Measurements from ENCODE around the gene GPR75.

Gene GPR75
- 1.7 to 4.5 (median 2.5) reads per million in 3 donors for total RNA-seq

DNA sequence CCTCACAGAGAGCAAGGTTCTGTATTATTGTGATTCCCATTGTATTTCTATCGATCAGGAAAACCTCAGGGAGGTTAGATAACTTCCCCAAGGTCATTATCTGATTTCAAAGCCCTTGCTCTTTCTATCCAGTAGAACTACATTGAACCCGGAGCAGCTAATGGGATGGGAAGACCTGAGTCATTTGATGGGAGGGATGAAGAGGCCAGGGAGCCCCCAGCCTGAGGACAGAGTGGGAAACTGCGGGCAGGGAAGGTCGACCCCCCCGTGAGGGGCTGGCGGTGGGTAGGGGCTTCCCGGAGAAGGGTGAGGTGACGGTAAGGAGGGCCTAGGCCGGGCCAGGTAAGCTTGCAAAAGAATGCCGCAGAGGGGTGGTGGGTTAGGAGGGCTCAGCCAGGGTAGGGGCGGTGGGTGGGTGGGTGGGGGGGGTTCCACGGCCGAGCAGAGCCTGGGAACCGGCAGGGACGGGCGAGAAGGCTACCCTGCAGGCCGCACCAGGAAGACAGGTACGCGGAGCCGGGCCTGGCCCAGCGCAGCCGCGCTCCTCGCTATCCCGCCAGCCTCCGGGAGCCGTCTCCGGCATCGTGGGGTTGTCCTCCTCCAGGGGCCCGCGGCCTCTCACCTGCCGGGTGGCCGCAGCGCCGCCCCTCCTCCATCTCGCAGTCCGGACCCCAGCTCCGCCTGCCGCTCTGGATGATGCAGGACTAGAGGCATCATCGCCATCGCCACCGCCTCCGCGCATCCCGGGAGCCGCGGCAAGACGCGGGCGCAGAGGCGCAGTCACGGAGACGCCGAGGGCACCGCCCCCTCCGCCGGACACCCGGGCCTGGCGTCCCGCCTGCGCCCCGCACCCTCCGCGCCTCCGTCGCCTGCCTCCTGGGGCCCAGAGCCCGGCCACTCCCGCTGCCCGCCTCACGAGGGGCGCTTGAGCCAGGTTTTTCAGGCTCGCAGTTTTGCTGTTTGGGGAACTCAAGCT, at the start of gene GPR75:
GPR75 (minus strand) TSS at position 762 of the 976 bp plus-strand sequence. CDS start 5,211 bp downstream, outside the sequence.
- Histone ChIP-seq H3K27ac (ENCODE audit: insufficient read depth, low read length, poor library complexity, severe bottlenecking) (no peak within 1 kb of the TSS), H3K4me3 (ENCODE audit: insufficient read depth, low read depth, low read length, poor library complexity, severe bottlenecking) (no peak within 1 kb of the TSS), H3K9me3 (ENCODE audit: control insufficient read depth, low read length) (no peaks in the 10 kb centered on the region), H3K27me3 (replicated peaks; ENCODE audit: control insufficient read depth, insufficient read depth, low read length, poor library complexity, severe bottlenecking) (no peaks in the 10 kb centered on the region), H3K4me1 (ENCODE audit: control insufficient read depth, insufficient read depth, low read length, poor library complexity, severe bottlenecking) (no peaks in the 10 kb centered on the region), H3K36me3 (ENCODE audit: control insufficient read depth, insufficient read depth, low read length) (peaks cover 5% of the 10 kb centered on the region)
- no peak for DNase-seq

- no peak for DNase-seq
- Histone ChIP-seq H3K9me3 (ENCODE audit: control insufficient read depth, low read length) (no peaks in the 10 kb centered on the region), H3K4me1 (ENCODE audit: control insufficient read depth, insufficient read depth, low read length, poor library complexity, severe bottlenecking) (no peaks in the 10 kb centered on the region), H3K27me3 (replicated peaks; ENCODE audit: control insufficient read depth, insufficient read depth, low read length, poor library complexity, severe bottlenecking) (no peaks in the 10 kb centered on the region), H3K27ac (ENCODE audit: insufficient read depth, low read length, poor library complexity, severe bottlenecking) (no peak overlapping the region), H3K36me3 (ENCODE audit: control insufficient read depth, insufficient read depth, low read length) (peaks cover 50% of the 10 kb centered on the region), H3K4me3 (ENCODE audit: insufficient read depth, low read depth, low read length, poor library complexity, severe bottlenecking) (no peak overlapping the region)
Observed at GRCh38 chr2:53907582-53907981, 47.8 kb upstream of the GPR75 start.

DNA sequence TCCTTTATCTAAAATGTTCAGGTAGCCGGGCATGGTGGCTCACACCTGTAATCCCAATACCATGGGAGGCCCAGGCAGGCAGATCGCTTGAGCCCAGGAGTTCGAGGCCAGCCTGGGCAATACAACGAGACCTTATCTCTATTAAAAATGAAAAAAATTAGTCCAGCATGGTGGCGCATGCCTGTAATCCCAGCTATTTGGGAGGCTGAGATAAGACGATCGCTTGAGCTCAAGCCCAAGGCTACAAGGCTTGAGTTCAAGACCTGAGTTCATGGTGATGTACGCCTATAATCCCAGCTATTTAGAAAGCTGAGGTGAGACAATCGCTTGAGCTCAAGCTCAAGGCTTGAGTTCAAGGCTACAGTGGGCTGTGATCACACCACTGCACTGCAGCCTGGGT, 45.6 kb upstream of the GPR75 start:
- H3K36me3 ChIP-seq (ENCODE audit: control insufficient read depth, insufficient read depth, low read length): peaks cover 65% of the 10 kb centered on the region
- DNase-seq: no peak
- H3K4me1 ChIP-seq (ENCODE audit: control insufficient read depth, insufficient read depth, low read length, poor library complexity, severe bottlenecking): no peaks in the 10 kb centered on the region
- H3K27me3 ChIP-seq (replicated peaks; ENCODE audit: control insufficient read depth, insufficient read depth, low read length, poor library complexity, severe bottlenecking): no peaks in the 10 kb centered on the region
- H3K27ac ChIP-seq (ENCODE audit: insufficient read depth, low read length, poor library complexity, severe bottlenecking): no peak overlapping the region
- H3K9me3 ChIP-seq (ENCODE audit: control insufficient read depth, low read length): no peaks in the 10 kb centered on the region
- H3K4me3 ChIP-seq (ENCODE audit: insufficient read depth, low read depth, low read length, poor library complexity, severe bottlenecking): no peak overlapping the region

- Histone ChIP-seq H3K9me3 (ENCODE audit: control insufficient read depth, low read length) (no peaks in the 10 kb centered on the region), H3K4me3 (ENCODE audit: insufficient read depth, low read depth, low read length, poor library complexity, severe bottlenecking) (no peak overlapping the region), H3K36me3 (ENCODE audit: control insufficient read depth, insufficient read depth, low read length) (peaks cover 62% of the 10 kb centered on the region), H3K27ac (ENCODE audit: insufficient read depth, low read length, poor library complexity, severe bottlenecking) (no peak overlapping the region), H3K27me3 (replicated peaks; ENCODE audit: control insufficient read depth, insufficient read depth, low read length, poor library complexity, severe bottlenecking) (no peaks in the 10 kb centered on the region), H3K4me1 (ENCODE audit: control insufficient read depth, insufficient read depth, low read length, poor library complexity, severe bottlenecking) (no peaks in the 10 kb centered on the region)
- DNase-seq: no peak
Observed at GRCh38 chr2:53903011-53903410, 43.2 kb upstream of the GPR75 start.

DNA sequence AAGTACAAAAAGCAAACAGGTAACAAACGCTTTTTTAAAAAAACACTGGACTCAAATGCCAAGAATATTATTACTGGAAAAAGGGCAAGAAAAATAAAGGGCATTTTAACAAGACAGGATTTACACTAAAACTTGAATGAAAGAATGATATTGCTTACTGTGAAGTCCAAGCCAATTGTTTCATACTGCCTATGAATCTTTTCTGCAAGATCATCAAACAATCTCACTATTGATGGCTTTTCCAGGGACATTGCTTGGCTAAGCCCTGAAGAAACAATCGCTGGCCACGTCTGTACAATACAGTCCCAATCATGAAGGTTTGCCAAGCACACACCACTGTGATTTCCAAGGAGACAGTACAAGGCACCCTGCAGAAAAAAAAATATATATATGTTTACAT, 41.4 kb upstream of the GPR75 start:
- no peak overlapping the region for H3K27ac ChIP-seq (ENCODE audit: insufficient read depth, low read length, poor library complexity, severe bottlenecking)
- no peaks in the 10 kb centered on the region for H3K4me1 ChIP-seq (ENCODE audit: control insufficient read depth, insufficient read depth, low read length, poor library complexity, severe bottlenecking)
- H3K36me3 ChIP-seq (ENCODE audit: control insufficient read depth, insufficient read depth, low read length): peaks cover 58% of the 10 kb centered on the region
- no peaks in the 10 kb centered on the region for H3K27me3 ChIP-seq (replicated peaks; ENCODE audit: control insufficient read depth, insufficient read depth, low read length, poor library complexity, severe bottlenecking)
- H3K9me3 ChIP-seq (ENCODE audit: control insufficient read depth, low read length): no peaks in the 10 kb centered on the region
- no peak for DNase-seq
- H3K4me3 ChIP-seq (ENCODE audit: insufficient read depth, low read depth, low read length, poor library complexity, severe bottlenecking): no peak overlapping the region

- no peak overlapping the region for H3K27ac ChIP-seq (ENCODE audit: insufficient read depth, low read length, poor library complexity, severe bottlenecking)
- no peaks in the 10 kb centered on the region for H3K27me3 ChIP-seq (replicated peaks; ENCODE audit: control insufficient read depth, insufficient read depth, low read length, poor library complexity, severe bottlenecking)
- DNase-seq: no peak
- H3K4me1 ChIP-seq (ENCODE audit: control insufficient read depth, insufficient read depth, low read length, poor library complexity, severe bottlenecking): no peaks in the 10 kb centered on the region
- H3K4me3 ChIP-seq (ENCODE audit: insufficient read depth, low read depth, low read length, poor library complexity, severe bottlenecking): no peak overlapping the region
- no peaks in the 10 kb centered on the region for H3K9me3 ChIP-seq (ENCODE audit: control insufficient read depth, low read length)
- peaks cover 70% of the 10 kb centered on the region for H3K36me3 ChIP-seq (ENCODE audit: control insufficient read depth, insufficient read depth, low read length)
Observed at GRCh38 chr2:53896864-53897263, 37.1 kb upstream of the GPR75 start.

DNA sequence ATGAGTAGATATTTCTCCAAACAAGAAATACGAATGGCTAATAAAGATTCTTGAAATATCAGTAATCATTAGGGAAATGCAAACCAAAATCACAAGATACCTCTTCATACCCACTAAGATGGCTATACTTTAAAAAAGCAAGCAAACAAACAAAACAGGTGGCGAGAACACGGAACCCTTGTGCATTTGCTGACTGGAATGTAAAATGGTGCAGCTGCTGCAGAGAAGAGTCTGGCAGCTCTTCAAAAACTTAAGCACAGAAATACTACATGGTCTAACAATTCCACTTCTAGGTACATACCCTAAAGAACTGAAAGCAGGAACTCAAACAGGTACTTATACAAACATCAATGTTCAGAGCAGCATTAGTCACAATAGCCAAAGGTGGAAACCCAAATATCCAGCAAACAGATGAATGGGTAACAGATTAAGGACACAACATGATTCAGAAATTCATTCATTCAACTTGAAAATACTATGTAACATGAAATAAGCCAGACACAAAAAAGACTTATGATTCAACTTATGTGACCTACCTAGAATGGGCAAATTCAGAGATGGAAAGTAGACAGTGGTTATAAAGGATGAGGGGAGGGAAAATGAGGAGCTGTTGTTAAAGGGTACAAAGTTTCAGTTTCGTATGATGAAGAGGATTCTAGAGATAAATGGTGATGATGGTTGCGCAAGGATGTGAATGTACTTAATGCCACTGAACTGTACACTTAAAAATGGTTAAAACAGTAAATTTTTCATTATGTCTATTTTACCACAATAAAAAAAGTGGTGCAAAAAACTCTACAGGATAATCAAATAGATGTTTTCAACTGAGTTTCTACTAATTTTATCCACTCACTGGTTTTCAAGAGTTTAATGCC, 26.9 kb upstream of the GPR75 start:
- H3K27ac ChIP-seq (ENCODE audit: insufficient read depth, low read length, poor library complexity, severe bottlenecking): no peak overlapping the region
- peaks cover 69% of the 10 kb centered on the region for H3K36me3 ChIP-seq (ENCODE audit: control insufficient read depth, insufficient read depth, low read length)
- H3K27me3 ChIP-seq (replicated peaks; ENCODE audit: control insufficient read depth, insufficient read depth, low read length, poor library complexity, severe bottlenecking): no peaks in the 10 kb centered on the region
- no peaks in the 10 kb centered on the region for H3K9me3 ChIP-seq (ENCODE audit: control insufficient read depth, low read length)
- no peak overlapping the region for H3K4me3 ChIP-seq (ENCODE audit: insufficient read depth, low read depth, low read length, poor library complexity, severe bottlenecking)
- H3K4me1 ChIP-seq (ENCODE audit: control insufficient read depth, insufficient read depth, low read length, poor library complexity, severe bottlenecking): no peaks in the 10 kb centered on the region
- no peak for DNase-seq

GRCh38 chr2:53884883-53885282, 25.1 kb upstream of the GPR75 start:
- Histone ChIP-seq H3K36me3 (ENCODE audit: control insufficient read depth, insufficient read depth, low read length) (peaks cover 53% of the 10 kb centered on the region), H3K27ac (ENCODE audit: insufficient read depth, low read length, poor library complexity, severe bottlenecking) (no peak overlapping the region), H3K9me3 (ENCODE audit: control insufficient read depth, low read length) (no peaks in the 10 kb centered on the region), H3K4me3 (ENCODE audit: insufficient read depth, low read depth, low read length, poor library complexity, severe bottlenecking) (no peak overlapping the region), H3K4me1 (ENCODE audit: control insufficient read depth, insufficient read depth, low read length, poor library complexity, severe bottlenecking) (no peaks in the 10 kb centered on the region), H3K27me3 (replicated peaks; ENCODE audit: control insufficient read depth, insufficient read depth, low read length, poor library complexity, severe bottlenecking) (no peaks in the 10 kb centered on the region)
- no peak for DNase-seq

- no peak for DNase-seq
- Histone ChIP-seq H3K36me3 (ENCODE audit: control insufficient read depth, insufficient read depth, low read length) (peaks cover 27% of the 10 kb centered on the region), H3K27ac (ENCODE audit: insufficient read depth, low read length, poor library complexity, severe bottlenecking) (no peak overlapping the region), H3K27me3 (replicated peaks; ENCODE audit: control insufficient read depth, insufficient read depth, low read length, poor library complexity, severe bottlenecking) (no peaks in the 10 kb centered on the region), H3K4me1 (ENCODE audit: control insufficient read depth, insufficient read depth, low read length, poor library complexity, severe bottlenecking) (no peaks in the 10 kb centered on the region), H3K4me3 (ENCODE audit: insufficient read depth, low read depth, low read length, poor library complexity, severe bottlenecking) (no peak overlapping the region), H3K9me3 (ENCODE audit: control insufficient read depth, low read length) (no peaks in the 10 kb centered on the region)
Observed at GRCh38 chr2:53881986-53882385, 22.2 kb upstream of the GPR75 start.

DNA sequence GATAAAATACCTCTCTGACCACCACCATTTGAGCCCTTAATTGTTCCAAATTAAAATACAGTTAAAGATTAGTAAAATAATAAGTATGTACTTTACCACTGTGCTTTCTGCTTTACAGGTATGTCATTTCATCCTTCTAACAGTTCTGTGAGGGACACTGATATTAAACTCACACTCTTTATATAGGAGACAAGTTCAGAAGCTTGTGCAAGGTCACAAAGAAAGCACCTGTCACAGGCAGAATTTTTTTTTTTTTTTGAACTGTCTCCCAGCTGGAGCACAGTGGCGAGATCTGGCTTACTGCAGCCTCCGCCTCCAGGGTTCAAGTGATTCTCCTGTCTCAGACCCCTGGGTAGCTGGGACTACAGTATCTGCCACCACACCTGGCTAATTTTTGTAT, 21.6 kb upstream of the GPR75 start:
- Histone ChIP-seq H3K4me3 (ENCODE audit: insufficient read depth, low read depth, low read length, poor library complexity, severe bottlenecking) (no peak overlapping the region), H3K36me3 (ENCODE audit: control insufficient read depth, insufficient read depth, low read length) (peaks cover 21% of the 10 kb centered on the region), H3K27me3 (replicated peaks; ENCODE audit: control insufficient read depth, insufficient read depth, low read length, poor library complexity, severe bottlenecking) (no peaks in the 10 kb centered on the region), H3K27ac (ENCODE audit: insufficient read depth, low read length, poor library complexity, severe bottlenecking) (no peak overlapping the region), H3K4me1 (ENCODE audit: control insufficient read depth, insufficient read depth, low read length, poor library complexity, severe bottlenecking) (no peaks in the 10 kb centered on the region), H3K9me3 (ENCODE audit: control insufficient read depth, low read length) (no peaks in the 10 kb centered on the region)
- DNase-seq: no peak

All from effector memory CD4-positive, alpha-beta T cell (primary cell).